Astrocyte (in vitro differentiated cells and primary cell): ENCODE data around the gene SNAPC4. TPM values are rescaled to one million over a fixed set of nuclear protein-coding genes. Genes with fewer than 3 reads are reported as not detected.
"Not testable (repeated sequence)": the region's sequence is repeated elsewhere in the genome, so short reads cannot be mapped to it uniquely, and the experiment has no call there.

Experiments
- DNase-seq: peaks from one replicate; pipeline ENCODE4 v3.0.0-alpha.2; 2010; ENCODE audit warnings: low read depth
- FAIRE-seq: peaks from 2 replicates; lab custom pipeline; 2011; peaks lifted over from hg19 to GRCh38; lab: Jason Lieb, UNC
- H2AFZ ChIP-seq: 2 replicates; pipeline ENCODE4 v1.6.0; 2012; ENCODE audit warnings: low read depth, low read length, inconsistent platforms
- H3K27ac ChIP-seq: 2 replicates; pipeline ENCODE4 v1.5.1; 2011; ENCODE audit warnings: low read depth, low read length, inconsistent platforms
- H3K27me3 ChIP-seq: 2 replicates; pipeline ENCODE4 v1.6.0; 2011; ENCODE audit warnings: low read length, inconsistent platforms; ENCODE audit not compliant: insufficient read depth
- H3K36me3 ChIP-seq: 2 replicates; pipeline ENCODE4 v1.5.1; 2011; ENCODE audit warnings: low read length, inconsistent platforms; ENCODE audit not compliant: insufficient read depth
- H3K4me1 ChIP-seq: 2 replicates; pipeline ENCODE4 v1.5.1; 2011; ENCODE audit warnings: low read length, inconsistent platforms; ENCODE audit not compliant: insufficient read depth
- H3K4me2 ChIP-seq: 2 replicates; pipeline ENCODE4 v1.6.0; 2012; ENCODE audit warnings: low read length, inconsistent platforms
- H3K4me3 ChIP-seq: 2 replicates; pipeline ENCODE4 v1.5.1; 2011; ENCODE audit warnings: low read depth, mild to moderate bottlenecking, low read length, inconsistent platforms; ENCODE audit not compliant: insufficient read depth
- H3K79me2 ChIP-seq: 2 replicates; pipeline ENCODE4 v1.6.0; 2012; ENCODE audit warnings: mild to moderate bottlenecking, low read length, inconsistent platforms; ENCODE audit not compliant: insufficient read depth
- H3K9ac ChIP-seq: 2 replicates; pipeline ENCODE4 v1.6.0; 2012; ENCODE audit warnings: mild to moderate bottlenecking, low read length, inconsistent platforms
- H3K9me3 ChIP-seq: 2 replicates; pipeline ENCODE4 v1.5.1; 2012; ENCODE audit warnings: low read depth, mild to moderate bottlenecking, low read length, inconsistent platforms; ENCODE audit not compliant: insufficient read depth
- H4K20me1 ChIP-seq: 2 replicates; pipeline ENCODE4 v1.6.0; 2012; ENCODE audit warnings: low read length, inconsistent platforms; ENCODE audit not compliant: insufficient read depth
- H3K27ac Mint-ChIP-seq: one replicate; pipeline ENCODE4 v1.8.0; 2021; ENCODE audit warnings: mild to moderate bottlenecking, mixed read lengths; ENCODE audit not compliant: unreplicated experiment
- H3K27me3 Mint-ChIP-seq: one replicate; pipeline ENCODE4 v1.8.0; 2021; ENCODE audit warnings: low read depth, mixed read lengths; ENCODE audit not compliant: unreplicated experiment
- H3K36me3 Mint-ChIP-seq: one replicate; pipeline ENCODE4 v1.8.0; 2021; ENCODE audit warnings: low read depth, mixed read lengths; ENCODE audit not compliant: unreplicated experiment
- H3K4me1 Mint-ChIP-seq: one replicate; pipeline ENCODE4 v1.8.0; 2021; ENCODE audit warnings: low read depth, mixed read lengths; ENCODE audit not compliant: unreplicated experiment
- H3K4me3 Mint-ChIP-seq: one replicate; pipeline ENCODE4 v1.8.0; 2021; ENCODE audit warnings: mild to moderate bottlenecking, moderate library complexity, mixed read lengths; ENCODE audit not compliant: unreplicated experiment
- H3K9me3 Mint-ChIP-seq: one replicate; pipeline ENCODE4 v1.8.0; 2021; ENCODE audit warnings: mild to moderate bottlenecking, mixed read lengths; ENCODE audit not compliant: unreplicated experiment
- CTCF ChIP-seq: IDR thresholded peaks from 2 replicates; pipeline ENCODE4 v1.5.1; 2011; ENCODE audit warnings: low read depth, mild to moderate bottlenecking, inconsistent platforms, low read length, moderate library complexity; ENCODE audit not compliant: insufficient read depth
- EZH2 ChIP-seq: IDR thresholded peaks from 2 replicates; pipeline ENCODE4 v1.6.1; 2012; ENCODE audit warnings: mild to moderate bottlenecking, low read length, inconsistent platforms; ENCODE audit not compliant: insufficient read depth
- total RNA-seq: library from RNA; stranded (reverse); gene quantifications from 2 replicates; pipeline ENCODE4 v1.2.1, GENCODE V29; 2021

The SNAPC4 gene
- total RNA-seq, 1 donor from 2014 or later: 18.6 TPM

- Histone ChIP-seq H3K9ac (no peak overlapping the region), H3K79me2 (no peaks in the 10 kb centered on the region), H3K4me3 (no peak overlapping the region), H2AFZ (no peak overlapping the region), H3K27me3 (no peaks in the 10 kb centered on the region), H4K20me1 (peaks cover 23% of the 10 kb centered on the region), H3K36me3 (no peaks in the 10 kb centered on the region), H3K27ac (no peak overlapping the region), H3K4me1 (peaks cover 14% of the 10 kb centered on the region), H3K9me3 (no peaks in the 10 kb centered on the region), H3K4me2 (no peak overlapping the region)
- Mint-ChIP-seq H3K27ac (no peak overlapping the region), H3K4me1 (peaks cover 6% of the 10 kb centered on the region), H3K4me3 (no peak overlapping the region), H3K9me3 (no peaks in the 10 kb centered on the region), H3K27me3 (no peaks in the 10 kb centered on the region), H3K36me3 (no peaks in the 10 kb centered on the region)
- FAIRE-seq: no peak
- TF ChIP-seq EZH2: no peak
- no peak for DNase-seq
These were observed 46.0 kb downstream of the SNAPC4 start for GRCh38 chr9:136353757-136354488.

DNA sequence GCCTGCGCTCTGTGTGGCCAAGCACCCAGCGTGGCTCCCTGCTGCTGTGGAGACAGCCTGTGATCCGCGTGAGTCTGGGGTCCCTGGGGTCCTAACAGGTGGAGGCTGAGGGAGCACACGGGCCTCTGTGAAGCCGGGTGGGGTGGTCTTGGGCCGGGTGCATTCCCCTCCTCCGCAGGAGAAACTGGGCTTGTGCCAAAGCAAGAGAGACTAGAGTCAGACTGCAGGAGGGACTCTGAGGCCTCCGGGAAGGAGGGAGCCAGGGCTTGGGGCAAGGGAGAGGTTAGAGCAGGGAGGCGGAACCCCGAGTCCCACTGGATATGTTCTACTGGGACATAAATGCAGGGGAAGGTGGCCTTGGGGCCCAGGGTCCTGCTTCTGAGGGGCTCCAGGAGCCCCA is 46.9 kb downstream of the SNAPC4 start:
- no peak overlapping the region for H3K4me3 Mint-ChIP-seq
- no peak for TF ChIP-seq EZH2
- TF ChIP-seq CTCF: no peak
- no peak overlapping the region for H3K9ac ChIP-seq
- no peaks in the 10 kb centered on the region for H3K79me2 ChIP-seq
- no peaks in the 10 kb centered on the region for H3K9me3 ChIP-seq
- H3K4me1 ChIP-seq: peaks cover 14% of the 10 kb centered on the region
- H3K36me3 ChIP-seq: no peaks in the 10 kb centered on the region
- H3K9me3 Mint-ChIP-seq: no peaks in the 10 kb centered on the region
- H3K4me1 Mint-ChIP-seq: peaks cover 6% of the 10 kb centered on the region
- no peak overlapping the region for H2AFZ ChIP-seq
- H3K27ac Mint-ChIP-seq: no peak overlapping the region
- no peaks in the 10 kb centered on the region for H3K27me3 ChIP-seq
- no peak overlapping the region for H3K4me2 ChIP-seq
- no peaks in the 10 kb centered on the region for H3K27me3 Mint-ChIP-seq
- H4K20me1 ChIP-seq: peaks cover 25% of the 10 kb centered on the region
- no peaks in the 10 kb centered on the region for H3K36me3 Mint-ChIP-seq
- no peak for DNase-seq
- no peak overlapping the region for H3K27ac ChIP-seq
- FAIRE-seq: no peak
- no peak overlapping the region for H3K4me3 ChIP-seq

- Histone ChIP-seq H4K20me1 (peaks cover 29% of the 10 kb centered on the region), H3K27me3 (no peaks in the 10 kb centered on the region), H3K4me3 (no peak overlapping the region), H3K4me2 (no peak overlapping the region), H3K9ac (no peak overlapping the region), H3K79me2 (no peaks in the 10 kb centered on the region), H3K36me3 (no peaks in the 10 kb centered on the region), H3K27ac (no peak overlapping the region), H3K9me3 (no peaks in the 10 kb centered on the region), H2AFZ (no peak overlapping the region), H3K4me1 (peaks cover 14% of the 10 kb centered on the region)
- Mint-ChIP-seq H3K27me3 (no peaks in the 10 kb centered on the region), H3K4me1 (peaks cover 6% of the 10 kb centered on the region), H3K9me3 (no peaks in the 10 kb centered on the region), H3K27ac (no peak overlapping the region), H3K36me3 (no peaks in the 10 kb centered on the region), H3K4me3 (no peak overlapping the region)
- FAIRE-seq: no peak
- TF ChIP-seq EZH2: no peak
- no peak for TF ChIP-seq CTCF
- DNase-seq: no peak
These were observed 47.3 kb downstream of the SNAPC4 start for GRCh38 chr9:136352682-136353081.

DNA sequence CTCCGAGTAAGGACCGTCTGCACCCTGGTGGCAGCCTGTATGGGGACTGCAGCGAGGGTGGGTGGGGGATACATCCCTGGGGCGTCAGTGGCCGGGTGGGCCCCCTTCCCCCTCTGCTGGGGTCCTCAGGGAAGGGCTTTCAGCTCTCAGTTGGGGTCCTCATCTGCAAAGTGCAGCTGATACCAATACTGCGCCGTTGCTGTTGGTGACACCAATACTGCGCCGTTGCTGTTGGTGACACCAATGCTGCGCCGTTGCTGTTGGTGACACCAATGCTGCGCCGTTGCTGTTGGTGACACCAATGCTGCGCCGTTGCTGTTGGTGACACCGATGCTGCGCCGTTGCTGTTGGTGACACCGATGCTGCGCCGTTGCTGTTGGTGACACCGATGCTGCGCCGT is 48.1 kb downstream of the SNAPC4 start:
- DNase-seq, H3K36me3 ChIP-seq, H3K4me3 Mint-ChIP-seq, H3K4me1 Mint-ChIP-seq, H3K27ac ChIP-seq, H3K4me3 ChIP-seq, H3K36me3 Mint-ChIP-seq, FAIRE-seq, H3K4me2 ChIP-seq, H3K9me3 Mint-ChIP-seq, H2AFZ ChIP-seq, H3K27me3 ChIP-seq, H3K27ac Mint-ChIP-seq, H3K9ac ChIP-seq, H3K79me2 ChIP-seq, H3K27me3 Mint-ChIP-seq, H3K9me3 ChIP-seq: not testable (repeated sequence)
- H3K4me1 ChIP-seq: peaks cover 14% of the 10 kb centered on the region
- H4K20me1 ChIP-seq: peaks cover 35% of the 10 kb centered on the region
